SU-DHL-6 (cell line): ENCODE results near the gene DUSP14.

ENCODE experiments used
- CTCF ChIP-seq: fragments of 200-600 bp; sonication (generic); IDR thresholded peaks from one replicate; pipeline ENCODE4 v1.5.1; 2017; ENCODE audit warnings: antibody characterized with exemption, mild to moderate bottlenecking, low read length, moderate library complexity; ENCODE audit not compliant: insufficient read depth, poor library complexity, severe bottlenecking
- EZH2phosphoT487 ChIP-seq: fragments of 200-600 bp; sonication (generic), shearing (Covaris generic); conservative IDR thresholded peaks from 2 replicates; pipeline ENCODE4 v1.6.1; 2018; ENCODE audit warnings: mild to moderate bottlenecking, antibody characterized with exemption, low read length, moderate library complexity, mixed read lengths

- TF ChIP-seq CTCF, result no peak
- no peak for TF ChIP-seq EZH2phosphoT487
These were observed 63.8 kb downstream of the DUSP14 start for GRCh38 chr17:37553401-37553966.
